ENCODE data around the gene FILIP1.

- TF ChIP-seq CTCF (IDR thresholded peaks at IDR 0.05 in 2 of 3, conservative IDR thresholded peaks at IDR 0.05 in 1 of 3; ENCODE audit: control insufficient read depth in 2 of 3, extremely low read depth in 1 of 3, insufficient read depth in 1 of 3, low read depth in 3 of 3, low read length in 3 of 3) (no peak), EP300 (IDR thresholded peaks at IDR 0.05; ENCODE audit: borderline replicate concordance in 1 of 2, control insufficient read depth in 1 of 2, low read depth in 2 of 2, low read length in 2 of 2) (no peak), NKRF (conservative IDR thresholded peaks at IDR 0.05) (no peak), RAD21 (IDR thresholded peaks at IDR 0.05; ENCODE audit: insufficient read depth, low read depth, low read length) (no peak), PAX5 (IDR thresholded peaks at IDR 0.05; ENCODE audit: borderline replicate concordance, low read depth, low read length) (no peak), POLR2AphosphoS5 (IDR thresholded peaks at IDR 0.05; ENCODE audit: low read length) (no peak), SIN3A (IDR thresholded peaks at IDR 0.05; ENCODE audit: low read depth, low read length) (no peak)
Measured at GRCh38 chr6:75481394-75481793, 12.2 kb downstream of the FILIP1 start.

All from GM12878 (cell line).